ENCODE results near the gene NADK2. TPM values are rescaled to one million over a fixed set of nuclear protein-coding genes. Genes with fewer than 3 reads are reported as not detected.

NADK2 gene
- total RNA-seq, 2 experiments from 2014 or later: 23.8 to 37.5 TPM

- no peak for DNase-seq (ENCODE audit: low spot score)
- ChIA-PET CTCF (ENCODE audit: unreplicated experiment) (no interaction called here), POLR2A (interaction anchor here (0.7 to 1.4 kb wide), 2 partner anchors 61 to 276 kb away, joined by 3 to 4 read pairs; no protein-coding TSS in a partner anchor)
- no peaks in the 10 kb centered on the region; the same call in 1 of the 2 replicates for H3K79me2 ChIP-seq (ENCODE audit: insufficient read depth, low read depth, low read length)
- no peak overlapping the region for H3K4me3 ChIP-seq (ENCODE audit: low read depth, low read length, poor library complexity, severe bottlenecking)
- intact Hi-C loops (cut with micrococcal nuclease; ENCODE audit: unreplicated experiment): no loop called here
- no peaks in the 10 kb centered on the region for H3K9me2 ChIP-seq (ENCODE audit: insufficient read depth, low read length)
- peaks cover 4% of the 10 kb centered on the region; the same call in 1 of the 2 replicates for H4K20me1 ChIP-seq (ENCODE audit: insufficient read depth, low read length)
- no peak overlapping the region for H3K27ac ChIP-seq (ENCODE audit: low read depth, low read length, poor library complexity, severe bottlenecking)
- H2AFZ ChIP-seq (ENCODE audit: low read length): no peak overlapping the region
- H3K9me3 ChIP-seq (ENCODE audit: low read length): no peaks in the 10 kb centered on the region
- peaks cover 73% of the 10 kb centered on the region for H3K36me3 ChIP-seq (ENCODE audit: insufficient read depth, low read length)
- H3K4me1 ChIP-seq (ENCODE audit: insufficient read depth, low read length, poor library complexity, severe bottlenecking): peaks cover 11% of the 10 kb centered on the region
- no peak overlapping the region for H3K4me2 ChIP-seq (ENCODE audit: low read length)
- no TSS peak for BruUV-seq (replicated peaks)
- TF ChIP-seq EZH2phosphoT487 (IDR thresholded peaks at IDR 0.05; ENCODE audit: borderline replicate concordance, low read depth, low read length): no peak
- TF ChIP-seq, protein P1, sequence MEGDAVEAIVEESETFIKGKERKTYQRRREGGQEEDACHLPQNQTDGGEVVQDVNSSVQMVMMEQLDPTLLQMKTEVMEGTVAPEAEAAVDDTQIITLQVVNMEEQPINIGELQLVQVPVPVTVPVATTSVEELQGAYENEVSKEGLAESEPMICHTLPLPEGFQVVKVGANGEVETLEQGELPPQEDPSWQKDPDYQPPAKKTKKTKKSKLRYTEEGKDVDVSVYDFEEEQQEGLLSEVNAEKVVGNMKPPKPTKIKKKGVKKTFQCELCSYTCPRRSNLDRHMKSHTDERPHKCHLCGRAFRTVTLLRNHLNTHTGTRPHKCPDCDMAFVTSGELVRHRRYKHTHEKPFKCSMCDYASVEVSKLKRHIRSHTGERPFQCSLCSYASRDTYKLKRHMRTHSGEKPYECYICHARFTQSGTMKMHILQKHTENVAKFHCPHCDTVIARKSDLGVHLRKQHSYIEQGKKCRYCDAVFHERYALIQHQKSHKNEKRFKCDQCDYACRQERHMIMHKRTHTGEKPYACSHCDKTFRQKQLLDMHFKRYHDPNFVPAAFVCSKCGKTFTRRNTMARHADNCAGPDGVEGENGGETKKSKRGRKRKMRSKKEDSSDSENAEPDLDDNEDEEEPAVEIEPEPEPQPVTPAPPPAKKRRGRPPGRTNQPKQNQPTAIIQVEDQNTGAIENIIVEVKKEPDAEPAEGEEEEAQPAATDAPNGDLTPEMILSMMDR (conservative IDR thresholded peaks at IDR 0.05; ENCODE audit: low read length): no peak
Observed at GRCh38 chr5:36181774-36182173, 60.0 kb downstream of the NADK2 start.

DNA sequence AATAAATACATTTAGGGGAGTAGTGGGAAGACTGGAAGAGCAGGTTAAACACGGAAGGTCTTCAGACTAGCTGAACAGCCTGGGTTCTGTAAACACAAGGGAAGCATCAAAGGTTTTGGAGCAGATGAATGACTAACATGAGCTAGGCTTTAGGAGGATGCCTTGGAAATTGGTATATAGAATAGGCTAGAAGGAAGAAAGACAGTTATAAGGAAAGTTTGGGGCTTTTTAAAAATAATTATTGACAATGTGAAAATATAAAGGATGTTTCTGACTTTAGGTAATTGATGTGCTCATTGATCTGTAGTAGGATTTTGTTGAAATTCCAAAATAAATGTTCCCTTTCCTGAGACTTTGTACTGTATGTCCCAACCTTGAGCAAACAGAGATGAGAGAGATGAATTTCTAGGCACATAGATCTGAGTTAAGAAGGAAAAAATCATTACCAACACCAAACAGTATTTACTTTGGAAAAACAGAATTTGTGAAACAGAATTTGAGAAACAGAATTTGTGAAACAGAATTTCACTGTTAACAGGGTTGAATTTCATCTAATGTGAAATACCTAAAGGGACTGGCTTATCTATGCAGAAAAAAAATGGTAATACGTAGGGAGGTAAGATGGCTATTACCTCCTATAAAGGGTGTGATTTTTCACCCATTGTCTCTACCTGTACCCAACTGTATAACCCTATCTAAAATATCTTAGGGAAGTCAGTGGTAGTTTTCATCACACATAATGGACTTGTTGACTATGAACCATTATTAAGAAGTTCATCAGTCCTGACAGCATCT lies 61.0 kb downstream of the NADK2 start:
- Histone ChIP-seq H3K79me2 (ENCODE audit: insufficient read depth, low read depth, low read length) (peaks cover 2% of the 10 kb centered on the region; the same call in 1 of the 2 replicates), H3K36me3 (ENCODE audit: insufficient read depth, low read length) (peaks cover 80% of the 10 kb centered on the region), H3K27ac (ENCODE audit: low read depth, low read length, poor library complexity, severe bottlenecking) (no peak overlapping the region), H2AFZ (ENCODE audit: low read length) (no peak overlapping the region), H3K4me1 (ENCODE audit: insufficient read depth, low read length, poor library complexity, severe bottlenecking) (peaks cover 14% of the 10 kb centered on the region), H3K9me2 (ENCODE audit: insufficient read depth, low read length) (no peaks in the 10 kb centered on the region), H3K4me2 (ENCODE audit: low read length) (no peak overlapping the region), H3K4me3 (ENCODE audit: low read depth, low read length, poor library complexity, severe bottlenecking) (no peak overlapping the region), H3K9me3 (ENCODE audit: low read length) (no peaks in the 10 kb centered on the region), H4K20me1 (ENCODE audit: insufficient read depth, low read length) (peaks cover 4% of the 10 kb centered on the region; the same call in 1 of the 2 replicates)
- no TSS peak for BruUV-seq (replicated peaks)
- POLR2A ChIA-PET: interaction anchor here (0.6 kb wide), 1 partner anchor 214 kb away, joined by 9 read pairs; no protein-coding TSS in a partner anchor
- TF ChIP-seq, protein P1 (conservative IDR thresholded peaks at IDR 0.05; ENCODE audit: low read length): no peak
- TF ChIP-seq EZH2phosphoT487 (IDR thresholded peaks at IDR 0.05; ENCODE audit: borderline replicate concordance, low read depth, low read length): no peak
- DNase-seq (ENCODE audit: low spot score): no peak
- intact Hi-C loops (cut with micrococcal nuclease; ENCODE audit: unreplicated experiment): no loop called here
- CTCF ChIA-PET (ENCODE audit: unreplicated experiment): no interaction called here

- Histone ChIP-seq H3K4me1 (ENCODE audit: insufficient read depth, low read length, poor library complexity, severe bottlenecking) (peaks cover 14% of the 10 kb centered on the region), H3K36me3 (ENCODE audit: insufficient read depth, low read length) (peaks cover 88% of the 10 kb centered on the region), H3K27ac (ENCODE audit: low read depth, low read length, poor library complexity, severe bottlenecking) (no peak overlapping the region), H3K9me3 (ENCODE audit: low read length) (no peaks in the 10 kb centered on the region), H4K20me1 (ENCODE audit: insufficient read depth, low read length) (peaks cover 4% of the 10 kb centered on the region; the same call in 1 of the 2 replicates), H3K4me3 (ENCODE audit: low read depth, low read length, poor library complexity, severe bottlenecking) (no peak overlapping the region), H2AFZ (ENCODE audit: low read length) (no peak overlapping the region), H3K79me2 (ENCODE audit: insufficient read depth, low read depth, low read length) (peaks cover 4% of the 10 kb centered on the region; the same call in 1 of the 2 replicates), H3K4me2 (ENCODE audit: low read length) (no peak overlapping the region), H3K9me2 (ENCODE audit: insufficient read depth, low read length) (no peaks in the 10 kb centered on the region)
- intact Hi-C loops (cut with micrococcal nuclease; ENCODE audit: unreplicated experiment): loop anchor here (2.0 kb wide), 1 partner anchor 61 kb away; the partner anchor contains the start of gene NADK2
- TF ChIP-seq, protein P1 (conservative IDR thresholded peaks at IDR 0.05; ENCODE audit: low read length): no peak
- TF ChIP-seq EZH2phosphoT487 (IDR thresholded peaks at IDR 0.05; ENCODE audit: borderline replicate concordance, low read depth, low read length): no peak
- POLR2A ChIA-PET: no interaction called here
- no peak for DNase-seq (ENCODE audit: low spot score)
- CTCF ChIA-PET (ENCODE audit: unreplicated experiment): no interaction called here
- no TSS peak for BruUV-seq (replicated peaks)
Observed at GRCh38 chr5:36179950-36180349, 61.8 kb downstream of the NADK2 start.
